Measurements from ENCODE around the gene PTPN14.

Gene PTPN14

DNA sequence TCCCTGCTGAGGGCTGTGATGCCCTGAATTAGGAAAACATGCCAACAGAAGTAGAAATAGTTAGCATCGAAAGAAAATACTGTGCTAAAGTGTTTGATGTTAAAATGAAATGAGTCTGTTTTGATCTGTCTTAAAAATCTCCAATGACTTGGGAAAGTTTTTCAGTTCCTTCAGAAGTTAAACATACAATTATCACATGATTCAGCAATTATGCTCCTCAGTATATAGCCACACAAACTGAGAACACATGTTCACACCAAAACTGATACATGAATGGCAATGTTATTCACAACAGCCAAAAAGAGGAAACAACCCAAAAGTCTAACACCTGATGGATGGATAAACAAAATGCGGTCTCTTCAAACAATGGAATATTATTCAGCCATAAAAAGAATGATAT lies 130.6 kb downstream of the PTPN14 start:
- no peak overlapping the region for H3K4me3 ChIP-seq (ENCODE audit: low read depth, low read length)
- TF ChIP-seq, protein P1, sequence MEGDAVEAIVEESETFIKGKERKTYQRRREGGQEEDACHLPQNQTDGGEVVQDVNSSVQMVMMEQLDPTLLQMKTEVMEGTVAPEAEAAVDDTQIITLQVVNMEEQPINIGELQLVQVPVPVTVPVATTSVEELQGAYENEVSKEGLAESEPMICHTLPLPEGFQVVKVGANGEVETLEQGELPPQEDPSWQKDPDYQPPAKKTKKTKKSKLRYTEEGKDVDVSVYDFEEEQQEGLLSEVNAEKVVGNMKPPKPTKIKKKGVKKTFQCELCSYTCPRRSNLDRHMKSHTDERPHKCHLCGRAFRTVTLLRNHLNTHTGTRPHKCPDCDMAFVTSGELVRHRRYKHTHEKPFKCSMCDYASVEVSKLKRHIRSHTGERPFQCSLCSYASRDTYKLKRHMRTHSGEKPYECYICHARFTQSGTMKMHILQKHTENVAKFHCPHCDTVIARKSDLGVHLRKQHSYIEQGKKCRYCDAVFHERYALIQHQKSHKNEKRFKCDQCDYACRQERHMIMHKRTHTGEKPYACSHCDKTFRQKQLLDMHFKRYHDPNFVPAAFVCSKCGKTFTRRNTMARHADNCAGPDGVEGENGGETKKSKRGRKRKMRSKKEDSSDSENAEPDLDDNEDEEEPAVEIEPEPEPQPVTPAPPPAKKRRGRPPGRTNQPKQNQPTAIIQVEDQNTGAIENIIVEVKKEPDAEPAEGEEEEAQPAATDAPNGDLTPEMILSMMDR (IDR thresholded peaks at IDR 0.05; ENCODE audit: low read depth, low read length): no peak

DNA sequence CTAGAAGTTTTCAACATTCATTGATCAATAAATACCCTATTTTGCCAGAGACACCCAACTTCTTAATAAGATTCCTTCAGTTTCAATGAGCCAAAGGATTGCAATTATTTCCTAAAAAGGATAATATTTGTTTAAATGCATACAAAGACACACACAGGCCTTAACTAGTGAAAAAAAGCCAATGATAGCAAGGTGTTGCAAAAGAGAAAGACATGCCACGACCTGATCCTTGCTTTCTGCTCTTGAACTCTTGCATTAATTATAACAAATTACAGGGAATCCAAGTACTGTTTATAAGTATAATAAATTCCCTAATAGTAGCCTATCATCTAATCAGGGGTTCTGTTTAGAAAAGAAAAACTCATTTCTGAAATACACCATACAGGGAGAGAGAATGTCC lies 131.1 kb downstream of the PTPN14 start:
- TF ChIP-seq, protein P1 (IDR thresholded peaks at IDR 0.05; ENCODE audit: low read depth, low read length): no peak

DNA sequence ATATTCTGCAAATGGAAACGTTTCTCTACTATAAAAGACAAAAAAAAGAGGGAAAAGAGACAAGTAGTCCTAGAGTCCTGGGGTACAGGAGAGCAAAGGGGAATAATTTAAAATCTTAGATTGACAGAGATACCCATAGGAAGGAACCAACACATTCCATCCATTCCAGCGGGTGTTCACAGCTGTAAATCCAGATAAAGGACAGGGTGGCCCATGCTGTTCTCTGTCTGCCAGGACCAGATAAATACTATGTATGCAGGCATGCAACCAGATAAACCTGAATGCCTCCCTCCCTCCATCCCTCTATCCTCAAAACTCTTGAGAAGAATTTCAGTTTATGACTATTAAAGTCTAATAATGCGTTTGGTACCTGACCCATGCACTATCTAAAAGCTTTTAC lies 131.8 kb downstream of the PTPN14 start:
- no peak overlapping the region for H3K4me3 ChIP-seq (ENCODE audit: low read depth, low read length)
- TF ChIP-seq, protein P1 (IDR thresholded peaks at IDR 0.05; ENCODE audit: low read depth, low read length): no peak

More for the DNA sequence above, 131.1 kb downstream of the PTPN14 start:
- no peak overlapping the region for H3K4me3 ChIP-seq (ENCODE audit: low read depth, low read length)

DNA sequence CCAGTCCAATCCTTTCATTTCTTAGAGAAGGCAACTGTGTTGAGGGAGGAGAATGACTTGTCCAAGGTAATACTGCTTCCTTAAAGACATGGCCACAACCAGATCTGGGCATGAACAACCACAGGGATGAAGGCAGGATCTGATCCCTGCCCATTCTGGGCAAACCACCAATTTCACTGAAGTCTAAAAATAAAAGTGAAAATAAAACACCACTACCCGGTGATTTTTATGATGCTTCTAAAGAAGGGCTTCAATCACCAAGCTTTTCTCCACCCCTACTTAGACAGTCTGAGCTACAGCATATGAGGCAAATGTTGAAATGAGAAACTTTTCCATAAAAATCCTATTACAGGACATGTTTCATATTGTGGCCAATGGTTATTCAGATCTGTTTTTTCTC lies 133.0 kb downstream of the PTPN14 start:
- H3K4me3 ChIP-seq (ENCODE audit: low read depth, low read length): no peak overlapping the region
- TF ChIP-seq, protein P1 (IDR thresholded peaks at IDR 0.05; ENCODE audit: low read depth, low read length): no peak

DNA sequence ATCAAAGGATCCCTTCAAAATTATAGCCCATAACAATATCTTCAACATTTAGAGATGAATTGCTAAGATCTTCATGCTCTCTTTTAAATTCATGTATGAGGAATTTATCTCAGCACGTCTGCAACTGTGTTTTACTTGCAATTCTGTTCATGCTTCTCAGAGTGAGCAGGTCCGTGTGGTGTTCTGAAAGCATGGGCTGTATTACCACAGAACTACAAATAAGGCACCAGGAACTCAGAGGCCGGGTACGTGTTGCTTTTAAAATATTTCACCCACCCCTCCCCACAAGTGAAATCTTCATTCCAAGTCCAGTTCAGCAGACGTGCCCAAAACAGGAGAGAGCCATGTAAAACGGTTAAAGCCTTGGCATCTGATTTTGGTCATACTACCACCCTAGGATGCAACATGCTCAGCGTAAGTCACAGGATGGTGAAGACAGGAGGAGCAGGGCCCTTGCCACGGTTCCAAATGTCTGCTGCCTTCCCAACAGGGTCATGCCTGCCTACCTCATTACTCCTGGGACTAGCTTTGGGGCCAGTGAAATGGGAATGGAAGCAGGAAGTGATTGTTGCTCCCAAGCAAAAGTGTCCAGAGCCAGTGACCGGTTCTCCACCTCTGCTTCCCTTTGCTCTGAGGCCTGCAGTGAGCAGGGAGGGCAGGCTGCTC lies 133.7 kb downstream of the PTPN14 start:
- H3K4me3 ChIP-seq (ENCODE audit: low read depth, low read length): no peak overlapping the region
- TF ChIP-seq, protein P1 (IDR thresholded peaks at IDR 0.05; ENCODE audit: low read depth, low read length): no peak

DNA sequence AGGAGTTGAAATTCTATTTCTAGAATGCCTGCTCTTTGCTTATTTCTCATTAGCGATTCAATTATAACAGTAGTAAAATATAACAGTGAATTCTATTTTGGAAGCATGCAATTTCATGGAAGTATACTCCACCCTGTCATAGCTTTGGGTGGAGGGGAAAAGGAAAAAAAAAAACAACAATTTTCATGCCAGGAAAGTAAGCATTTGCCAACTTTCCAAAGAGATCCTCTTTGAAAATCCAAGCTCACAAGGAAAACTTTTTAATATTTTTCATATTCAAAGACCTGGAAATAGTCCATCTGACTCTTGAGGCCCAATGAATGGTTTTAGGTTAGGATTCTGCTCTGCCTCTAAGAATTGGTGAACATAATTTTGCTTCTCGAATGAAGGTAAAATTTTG lies 134.5 kb downstream of the PTPN14 start:
- H3K4me3 ChIP-seq (ENCODE audit: low read depth, low read length): no peak overlapping the region
- TF ChIP-seq, protein P1 (IDR thresholded peaks at IDR 0.05; ENCODE audit: low read depth, low read length): no peak

DNA sequence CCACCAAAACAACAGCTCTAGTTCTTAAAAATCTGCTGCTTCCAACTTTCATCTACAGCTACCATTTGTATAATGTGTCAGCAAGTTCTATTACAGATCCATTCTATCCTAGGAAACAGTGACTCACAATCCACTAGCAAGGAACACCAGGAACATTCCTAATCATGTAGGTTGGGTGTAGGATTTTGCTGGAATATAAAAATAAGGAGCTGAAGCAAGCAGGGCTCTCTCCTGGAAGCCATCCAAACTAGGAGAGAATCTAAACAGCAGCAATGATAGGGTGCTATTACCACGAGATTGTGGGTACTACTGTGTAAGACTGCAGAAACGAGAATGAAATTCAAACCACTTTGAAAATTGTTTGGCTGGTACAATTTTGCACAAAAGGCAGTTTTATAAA lies 135.0 kb downstream of the PTPN14 start:
- no peak overlapping the region for H3K4me3 ChIP-seq (ENCODE audit: low read depth, low read length)
- TF ChIP-seq, protein P1 (IDR thresholded peaks at IDR 0.05; ENCODE audit: low read depth, low read length): no peak

All from WI38 (cell line).